ENCODE results near the gene TRIM14.

DNA sequence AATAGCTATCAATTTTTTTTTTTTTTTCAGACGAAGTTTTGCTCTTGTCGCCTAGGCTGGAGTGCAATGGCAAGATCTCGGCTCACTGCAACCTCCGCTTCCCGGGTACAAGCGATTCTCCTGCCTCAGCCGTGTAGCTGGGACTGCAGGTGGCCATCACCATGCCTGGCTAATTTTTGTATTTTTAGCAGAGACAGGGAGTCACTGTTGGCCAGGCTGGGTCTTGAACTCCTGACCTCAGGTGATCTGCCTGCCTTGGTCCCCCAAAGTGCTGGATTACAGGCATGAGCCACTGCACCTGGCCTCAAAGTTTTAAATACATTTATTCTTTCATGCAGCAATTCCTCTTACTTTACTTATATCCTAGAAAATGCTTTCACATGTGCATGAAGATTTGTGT is 17.6 kb downstream of the TRIM14 start:
- TF ChIP-seq, protein P1, sequence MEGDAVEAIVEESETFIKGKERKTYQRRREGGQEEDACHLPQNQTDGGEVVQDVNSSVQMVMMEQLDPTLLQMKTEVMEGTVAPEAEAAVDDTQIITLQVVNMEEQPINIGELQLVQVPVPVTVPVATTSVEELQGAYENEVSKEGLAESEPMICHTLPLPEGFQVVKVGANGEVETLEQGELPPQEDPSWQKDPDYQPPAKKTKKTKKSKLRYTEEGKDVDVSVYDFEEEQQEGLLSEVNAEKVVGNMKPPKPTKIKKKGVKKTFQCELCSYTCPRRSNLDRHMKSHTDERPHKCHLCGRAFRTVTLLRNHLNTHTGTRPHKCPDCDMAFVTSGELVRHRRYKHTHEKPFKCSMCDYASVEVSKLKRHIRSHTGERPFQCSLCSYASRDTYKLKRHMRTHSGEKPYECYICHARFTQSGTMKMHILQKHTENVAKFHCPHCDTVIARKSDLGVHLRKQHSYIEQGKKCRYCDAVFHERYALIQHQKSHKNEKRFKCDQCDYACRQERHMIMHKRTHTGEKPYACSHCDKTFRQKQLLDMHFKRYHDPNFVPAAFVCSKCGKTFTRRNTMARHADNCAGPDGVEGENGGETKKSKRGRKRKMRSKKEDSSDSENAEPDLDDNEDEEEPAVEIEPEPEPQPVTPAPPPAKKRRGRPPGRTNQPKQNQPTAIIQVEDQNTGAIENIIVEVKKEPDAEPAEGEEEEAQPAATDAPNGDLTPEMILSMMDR (IDR thresholded peaks at IDR 0.05): no peak
- no peak for TF ChIP-seq ZFX (IDR thresholded peaks at IDR 0.05; ENCODE audit: borderline replicate concordance)

Measured in 22Rv1 (cell line).